ES-I3 (cell line): Measurements from ENCODE around the gene SYCE1L.
"Not testable (repeated sequence)": the region's sequence is repeated elsewhere in the genome, so short reads cannot be mapped to it uniquely, and the experiment has no call there.

ENCODE experiments used
- H3K36me3 ChIP-seq: 2 replicates; pipeline ENCODE4 v1.6.1; 2013; ENCODE audit warnings: mild to moderate bottlenecking, low read length, control low read depth, moderate library complexity; ENCODE audit not compliant: insufficient read depth
- H3K4me1 ChIP-seq: 2 replicates; pipeline ENCODE4 v1.6.1; 2013; ENCODE audit warnings: mild to moderate bottlenecking, control low read depth, low read length; ENCODE audit not compliant: insufficient read depth
- H3K9ac ChIP-seq: 2 replicates; pipeline ENCODE4 v1.6.1; 2013; ENCODE audit warnings: low read depth, mild to moderate bottlenecking, low read length, moderate library complexity
- H3K9me3 ChIP-seq: 2 replicates; pipeline ENCODE4 v1.6.1; 2013; ENCODE audit warnings: mild to moderate bottlenecking, low read length, moderate library complexity; ENCODE audit not compliant: control insufficient read depth, insufficient read depth

The SYCE1L gene

GRCh38 chr16:77214411-77215138, 15.4 kb downstream of the SYCE1L start:
- peaks cover 9% of the 10 kb centered on the region for H3K4me1 ChIP-seq

GRCh38 chr16:77219437-77219836, 20.2 kb downstream of the SYCE1L start:
- Histone ChIP-seq H3K9ac (no peak overlapping the region), H3K9me3 (no peaks in the 10 kb centered on the region), H3K4me1 (peaks cover 4% of the 10 kb centered on the region; the same call in 1 of the 2 replicates), H3K36me3 (no peaks in the 10 kb centered on the region)

More at GRCh38 chr16:77214411-77215138, 15.4 kb downstream of the SYCE1L start:
- Histone ChIP-seq H3K36me3 (no peaks in the 10 kb centered on the region), H3K9ac (no peak overlapping the region), H3K9me3 (no peaks in the 10 kb centered on the region)

GRCh38 chr16:77220427-77220826, 21.2 kb downstream of the SYCE1L start:
- no peaks in the 10 kb centered on the region for H3K9me3 ChIP-seq
- H3K36me3 ChIP-seq = no peaks in the 10 kb centered on the region
- H3K4me1 ChIP-seq = peaks cover 4% of the 10 kb centered on the region; the same call in 1 of the 2 replicates
- no peak overlapping the region for H3K9ac ChIP-seq

DNA sequence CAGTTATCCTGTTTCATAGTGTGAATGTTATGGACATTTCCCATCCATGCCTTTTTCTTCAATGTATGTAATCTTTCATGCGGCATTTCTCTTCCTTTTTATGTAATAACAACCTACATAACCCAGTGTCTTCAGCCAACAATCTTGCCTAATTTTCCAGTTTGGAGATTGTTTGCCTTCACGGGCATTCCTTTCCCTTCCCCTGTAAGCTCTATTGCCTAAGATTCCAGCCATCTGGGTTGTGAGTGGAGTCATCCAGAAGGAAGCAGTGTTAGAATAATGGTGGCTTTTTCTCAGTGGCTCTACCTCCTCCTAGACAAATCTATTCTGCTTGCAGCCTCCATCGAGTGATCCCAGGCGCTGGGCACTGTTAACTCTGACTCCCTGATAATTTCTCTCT, 22.3 kb downstream of the SYCE1L start:
- H3K9ac ChIP-seq = no peak overlapping the region

GRCh38 chr16:77223184-77223583, 24.0 kb downstream of the SYCE1L start:
- Histone ChIP-seq H3K4me1 (peaks cover 4% of the 10 kb centered on the region; the same call in 1 of the 2 replicates), H3K9me3 (no peaks in the 10 kb centered on the region), H3K36me3 (no peaks in the 10 kb centered on the region), H3K9ac (no peak overlapping the region)

More for the DNA sequence above, 22.3 kb downstream of the SYCE1L start:
- H3K36me3 ChIP-seq = no peaks in the 10 kb centered on the region
- H3K9me3 ChIP-seq = no peaks in the 10 kb centered on the region
- H3K4me1 ChIP-seq = peaks cover 4% of the 10 kb centered on the region; the same call in 1 of the 2 replicates

- Histone ChIP-seq H3K36me3 (no peaks in the 10 kb centered on the region), H3K4me1 (peaks cover 4% of the 10 kb centered on the region; the same call in 1 of the 2 replicates), H3K9ac (no peak overlapping the region), H3K9me3 (no peaks in the 10 kb centered on the region)
Observed at GRCh38 chr16:77225182-77225581, 26.0 kb downstream of the SYCE1L start.

DNA sequence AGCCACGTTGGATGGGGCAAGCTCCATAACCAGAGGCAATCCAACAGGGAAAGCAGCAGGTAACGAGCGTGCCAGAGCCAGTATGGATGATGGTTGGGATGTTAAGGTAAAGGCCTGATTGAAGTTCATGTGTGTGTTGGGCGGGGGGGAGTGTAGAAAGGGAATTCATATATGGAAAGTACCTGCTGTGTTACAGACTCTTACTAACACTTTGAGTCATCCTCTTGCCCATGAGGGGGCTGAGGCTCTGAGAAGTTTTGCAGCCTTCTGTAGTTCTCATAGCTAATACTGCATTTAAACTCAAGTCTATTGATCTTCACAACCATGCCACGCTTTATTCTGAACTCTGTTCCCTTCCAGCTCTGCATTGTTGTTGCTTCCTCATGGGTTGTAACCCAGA, 28.5 kb downstream of the SYCE1L start:
- no peaks in the 10 kb centered on the region for H3K36me3 ChIP-seq
- no peak overlapping the region for H3K9ac ChIP-seq
- H3K4me1 ChIP-seq = no peaks in the 10 kb centered on the region
- no peaks in the 10 kb centered on the region for H3K9me3 ChIP-seq

DNA sequence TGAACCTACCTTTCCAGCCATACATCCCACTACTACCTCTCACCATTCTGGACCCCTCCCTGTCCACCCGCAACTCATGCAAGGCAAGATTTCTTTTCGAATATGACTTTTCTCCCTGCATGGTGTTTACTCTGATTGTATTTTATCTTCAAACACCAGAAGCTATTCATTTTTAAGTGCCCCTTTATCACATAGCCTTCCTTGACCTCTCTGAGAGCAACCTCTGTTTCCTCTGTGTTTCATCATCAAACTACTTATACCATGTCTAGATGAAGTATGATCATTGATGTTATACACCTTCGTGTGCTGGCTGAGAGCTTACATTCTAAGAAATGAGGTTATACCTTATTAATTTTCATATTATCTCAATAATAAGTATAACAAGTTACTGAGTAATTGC, 31.8 kb downstream of the SYCE1L start:
- Histone ChIP-seq H3K9me3 (no peaks in the 10 kb centered on the region), H3K4me1 (0 out of 2 replicates have a peak, but pooled peaks cover 3% of the 10 kb centered on the region), H3K36me3 (no peaks in the 10 kb centered on the region), H3K9ac (no peak overlapping the region)

DNA sequence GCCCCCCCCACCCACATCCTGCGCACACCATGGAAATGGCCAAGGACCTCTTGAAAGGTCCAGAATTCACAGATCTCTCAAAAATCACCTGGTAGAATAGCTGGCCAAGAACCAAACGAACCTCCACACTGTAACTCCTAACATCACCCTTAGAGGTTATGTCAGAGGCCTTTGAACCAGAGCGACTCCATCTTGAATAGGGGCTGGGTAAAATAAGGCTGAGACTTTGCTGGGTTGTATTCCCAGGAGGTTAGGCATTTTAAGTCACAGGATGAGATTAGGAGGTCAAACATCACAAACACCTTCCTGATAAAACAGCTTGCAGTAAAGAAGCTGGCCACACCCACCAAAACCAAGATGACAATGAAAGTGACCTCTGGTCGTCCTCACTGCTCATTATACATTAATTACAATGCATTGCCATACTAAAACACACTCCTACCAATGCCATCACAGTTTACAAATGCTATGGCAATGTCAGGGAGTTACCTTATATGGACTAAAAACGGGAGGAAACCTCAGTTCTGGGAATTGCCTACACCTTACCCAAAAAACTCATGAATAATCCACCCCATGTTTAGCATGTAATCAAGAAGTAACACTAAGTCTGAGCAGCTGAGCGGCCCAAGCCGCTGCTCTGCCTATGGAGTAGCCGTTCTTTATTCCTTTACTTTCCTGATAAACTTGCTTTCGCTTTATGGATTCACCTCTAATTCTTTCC, 34.8 kb downstream of the SYCE1L start:
- H3K9me3 ChIP-seq = no peaks in the 10 kb centered on the region
- H3K4me1 ChIP-seq = peaks cover 10% of the 10 kb centered on the region
- no peaks in the 10 kb centered on the region for H3K36me3 ChIP-seq
- H3K9ac ChIP-seq = no peak overlapping the region

GRCh38 chr16:77234611-77235010, 35.4 kb downstream of the SYCE1L start:
- Histone ChIP-seq H3K36me3 (no peaks in the 10 kb centered on the region), H3K4me1 (peaks cover 11% of the 10 kb centered on the region), H3K9me3 (no peaks in the 10 kb centered on the region), H3K9ac (no peak overlapping the region)

DNA sequence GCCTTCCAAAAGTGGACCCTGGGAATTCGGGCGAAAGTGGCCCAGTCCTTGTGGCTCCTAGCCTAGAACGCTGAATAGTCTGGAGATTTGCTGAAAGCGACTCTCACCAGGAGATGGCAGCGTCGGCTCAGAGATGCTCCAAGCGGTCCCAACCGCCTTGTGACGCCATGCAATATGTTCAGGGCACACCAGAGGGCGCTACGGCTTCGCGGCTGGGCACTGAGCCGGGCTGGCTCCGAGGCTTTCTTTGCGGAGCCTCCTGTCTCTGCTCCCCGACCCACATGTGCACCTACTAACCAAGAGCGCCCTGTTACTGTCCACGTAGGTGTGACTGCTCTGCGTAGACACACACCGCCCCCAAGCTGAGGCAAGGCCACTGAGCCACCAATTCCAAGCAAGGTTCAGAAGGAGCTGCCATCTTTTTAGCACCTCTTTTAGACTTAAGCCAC, 36.9 kb downstream of the SYCE1L start:
- Histone ChIP-seq H3K9me3 (no peaks in the 10 kb centered on the region), H3K4me1 (peaks cover 15% of the 10 kb centered on the region), H3K9ac (no peak overlapping the region), H3K36me3 (no peaks in the 10 kb centered on the region)

GRCh38 chr16:77238593-77238992, 39.4 kb downstream of the SYCE1L start:
- Histone ChIP-seq H3K9ac (no peak overlapping the region), H3K36me3 (no peaks in the 10 kb centered on the region; the same call in 1 of the 2 replicates), H3K9me3 (no peaks in the 10 kb centered on the region), H3K4me1 (peaks cover 15% of the 10 kb centered on the region)

DNA sequence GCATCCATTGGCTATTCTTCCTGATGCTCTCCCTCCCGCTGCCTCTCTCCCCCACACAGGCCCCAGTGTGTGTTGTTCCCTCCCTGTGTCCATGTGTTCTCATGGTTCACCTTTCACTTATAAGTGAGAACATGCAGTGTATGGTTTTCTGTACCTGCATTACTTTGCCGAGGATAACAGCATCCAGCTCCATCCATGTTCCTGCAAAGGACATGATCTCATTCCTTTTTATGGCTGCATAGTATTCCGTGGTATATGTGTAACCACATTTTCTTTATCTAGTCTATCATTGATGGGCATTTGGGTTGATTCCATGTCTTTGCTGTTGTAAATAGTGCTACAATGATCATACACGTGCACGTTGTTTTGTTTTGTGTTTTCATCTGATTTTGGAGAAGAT, 43.3 kb downstream of the SYCE1L start:
- not testable (repeated sequence) for H3K4me1 ChIP-seq, H3K9ac ChIP-seq, H3K9me3 ChIP-seq

GRCh38 chr16:77246150-77246549, 46.9 kb downstream of the SYCE1L start:
- no peaks in the 10 kb centered on the region; the same call in 1 of the 2 replicates for H3K36me3 ChIP-seq
- no peaks in the 10 kb centered on the region for H3K4me1 ChIP-seq
- H3K9ac ChIP-seq = no peak overlapping the region
- no peaks in the 10 kb centered on the region for H3K9me3 ChIP-seq

More for the DNA sequence above, 43.3 kb downstream of the SYCE1L start:
- not testable (repeated sequence) for H3K36me3 ChIP-seq

DNA sequence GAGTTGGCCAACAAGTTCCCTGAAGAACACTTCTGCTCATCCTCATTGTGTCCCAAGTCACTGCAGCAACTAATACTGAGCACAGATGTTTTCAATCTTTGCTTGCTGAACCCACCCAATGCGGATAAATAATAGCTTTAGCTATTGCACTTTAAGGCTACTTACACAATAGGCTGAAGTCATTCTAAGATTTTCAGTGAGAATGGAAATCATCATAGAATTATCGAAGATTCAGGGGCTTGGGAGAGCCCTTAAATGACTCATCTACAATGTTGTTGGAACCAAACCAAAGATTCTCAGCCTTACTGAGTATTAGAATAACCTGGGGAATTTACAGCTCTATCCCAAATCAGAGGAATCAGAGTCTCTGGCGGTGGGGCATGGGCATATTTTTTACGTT, 51.2 kb downstream of the SYCE1L start:
- Histone ChIP-seq H3K9me3 (no peaks in the 10 kb centered on the region), H3K4me1 (no peaks in the 10 kb centered on the region), H3K9ac (no peak overlapping the region), H3K36me3 (no peaks in the 10 kb centered on the region)
